Thymus (tissue), 11 donors: ENCODE results near the gene CDH10. TPM values are rescaled to one million over a fixed set of nuclear protein-coding genes. Genes with fewer than 3 reads are reported as not detected.

Experiments used
- DNase-seq, 9 donors: peaks; one replicate each; pipeline ENCODE4 v3.0.0-alpha.2; 2013; ENCODE audit warnings: low spot score in 9 of 9, low read depth in 6 of 9, missing footprints in 1 of 9
- H3K27ac ChIP-seq, 2 donors: one replicate each; pipeline ENCODE4 v1.5.1; 2013; ENCODE audit warnings: control low read depth in 1 of 2, low read depth in 1 of 2, low read length in 1 of 2, mild to moderate bottlenecking in 1 of 2, moderate library complexity in 1 of 2
- H3K27me3 ChIP-seq, 2 donors: one replicate each; pipeline ENCODE4 v1.5.1; 2013; ENCODE audit warnings: low read length in 1 of 2; ENCODE audit not compliant: control insufficient read depth in 2 of 2, insufficient read depth in 1 of 2
- H3K36me3 ChIP-seq, 2 donors: one replicate each; pipeline ENCODE4 v1.5.1; 2013; ENCODE audit warnings: low read length in 1 of 2, mild to moderate bottlenecking in 1 of 2, moderate library complexity in 1 of 2; ENCODE audit not compliant: control insufficient read depth in 2 of 2, insufficient read depth in 2 of 2
- H3K4me1 ChIP-seq, 2 donors: one replicate each; pipeline ENCODE4 v1.5.1; 2013; ENCODE audit warnings: low read length in 2 of 2; ENCODE audit not compliant: control insufficient read depth in 2 of 2, insufficient read depth in 2 of 2
- H3K4me3 ChIP-seq, 2 donors: one replicate each; pipeline ENCODE4 v1.5.1; 2013; ENCODE audit warnings: low read length in 2 of 2, control low read depth in 1 of 2, mild to moderate bottlenecking in 1 of 2
- H3K9me3 ChIP-seq, 2 donors: one replicate each; pipeline ENCODE4 v1.5.1; 2013; ENCODE audit warnings: low read length in 1 of 2, mild to moderate bottlenecking in 1 of 2; ENCODE audit not compliant: control insufficient read depth in 2 of 2, insufficient read depth in 1 of 2
- WGBS: extraction: QIAGEN DNeasy Blood & Tissue Kit; methylation state at CpG from one replicate; pipeline ENCODE4 v1.1.7; 2013; 5-methylcytosine and 5-hydroxymethylcytosine counted together
- polyA plus RNA-seq: library from polyadenylated mRNA; stranded (reverse); fragments of 200-250 nt; gene quantifications from one replicate; pipeline ENCODE4 v1.2.3, GENCODE V29; 2013
- total RNA-seq: library from RNA; stranded (reverse); fragments of 120-200 nt; gene quantifications from one replicate; pipeline ENCODE4 v1.2.4, GENCODE V29; 2013
- donor health status: healthy.

CDH10 gene
- total and polyA plus RNA-seq, 2 donors: 0.02 to 0.05 TPM

DNA sequence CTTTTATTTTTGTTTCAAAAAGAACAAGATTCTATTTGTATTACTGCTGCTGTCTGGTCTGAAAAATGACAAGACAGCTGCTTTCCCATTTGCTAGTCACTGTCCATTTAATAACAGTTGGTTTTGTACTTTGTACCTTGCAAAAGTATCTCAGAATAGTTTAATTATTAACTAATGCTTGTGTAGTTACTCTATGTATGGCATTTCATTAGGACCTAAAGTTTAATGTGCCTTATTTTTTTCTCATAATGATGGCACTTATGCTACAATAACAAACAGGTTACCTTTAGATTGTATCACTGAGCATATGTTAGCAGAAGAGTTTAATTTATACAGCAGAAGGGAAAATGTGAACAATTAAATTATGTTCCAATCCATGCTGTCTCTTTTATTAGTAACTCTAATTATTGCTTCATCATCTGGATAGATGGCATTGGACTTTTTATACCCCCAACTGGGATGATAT, 134.2 kb downstream of the CDH10 start:
- Histone ChIP-seq H3K9me3 (no peaks in the 10 kb centered on the region), H3K4me1 (no peaks in the 10 kb centered on the region), H3K27ac (no peak overlapping the region), H3K27me3 (no peaks in the 10 kb centered on the region), H3K4me3 (no peak overlapping the region), H3K36me3 (no peaks in the 10 kb centered on the region)
- no peak for DNase-seq

- Histone ChIP-seq H3K27ac (no peak overlapping the region), H3K4me3 (no peak overlapping the region), H3K9me3 (no peaks in the 10 kb centered on the region), H3K27me3 (no peaks in the 10 kb centered on the region), H3K36me3 (no peaks in the 10 kb centered on the region), H3K4me1 (no peaks in the 10 kb centered on the region)
- 84% methylated on average over 3 of the region's 3 CpGs for WGBS
- DNase-seq: no peak
Observed at GRCh38 chr5:24509943-24510342, 134.8 kb downstream of the CDH10 start.

DNA sequence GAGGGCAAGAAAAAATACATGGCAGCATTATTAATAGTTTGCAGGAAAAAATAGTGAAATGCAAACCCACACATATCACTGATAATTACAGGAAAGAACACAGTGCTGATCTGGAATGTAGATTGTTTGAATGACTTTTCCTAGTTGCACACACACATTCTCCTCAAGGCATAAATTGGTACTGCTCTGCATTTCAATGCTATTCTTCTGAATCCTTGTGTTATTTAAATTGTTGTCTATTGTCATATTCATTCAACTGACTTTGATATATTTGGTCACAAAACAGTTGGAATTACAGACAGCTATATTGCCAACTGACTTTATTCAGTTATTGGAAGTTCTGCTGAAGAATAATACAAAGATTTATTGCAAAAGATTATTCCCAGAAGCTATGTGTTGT, 139.5 kb downstream of the CDH10 start:
- no peak overlapping the region for H3K27ac ChIP-seq
- no peaks in the 10 kb centered on the region for H3K27me3 ChIP-seq
- no peak overlapping the region for H3K4me3 ChIP-seq
- no peaks in the 10 kb centered on the region for H3K9me3 ChIP-seq
- DNase-seq: no peak
- H3K36me3 ChIP-seq: no peaks in the 10 kb centered on the region
- no peaks in the 10 kb centered on the region for H3K4me1 ChIP-seq

GRCh38 chr5:24497591-24498157, 147.1 kb downstream of the CDH10 start:
- no peaks in the 10 kb centered on the region for H3K9me3 ChIP-seq
- DNase-seq: no peak

GRCh38 chr5:24497145-24497544, 147.6 kb downstream of the CDH10 start:
- Histone ChIP-seq H3K4me3 (no peak overlapping the region), H3K36me3 (no peaks in the 10 kb centered on the region), H3K4me1 (no peaks in the 10 kb centered on the region), H3K27ac (no peak overlapping the region), H3K9me3 (no peaks in the 10 kb centered on the region), H3K27me3 (no peaks in the 10 kb centered on the region)
- WGBS: 90% methylated on average over 3 of the region's 3 CpGs
- DNase-seq: no peak

More at GRCh38 chr5:24497591-24498157, 147.1 kb downstream of the CDH10 start:
- no peaks in the 10 kb centered on the region for H3K36me3 ChIP-seq
- no peak overlapping the region for H3K27ac ChIP-seq
- H3K27me3 ChIP-seq: no peaks in the 10 kb centered on the region
- no peaks in the 10 kb centered on the region for H3K4me1 ChIP-seq
- no peak overlapping the region for H3K4me3 ChIP-seq
- WGBS: 83% methylated on average over 5 of the region's 5 CpGs

DNA sequence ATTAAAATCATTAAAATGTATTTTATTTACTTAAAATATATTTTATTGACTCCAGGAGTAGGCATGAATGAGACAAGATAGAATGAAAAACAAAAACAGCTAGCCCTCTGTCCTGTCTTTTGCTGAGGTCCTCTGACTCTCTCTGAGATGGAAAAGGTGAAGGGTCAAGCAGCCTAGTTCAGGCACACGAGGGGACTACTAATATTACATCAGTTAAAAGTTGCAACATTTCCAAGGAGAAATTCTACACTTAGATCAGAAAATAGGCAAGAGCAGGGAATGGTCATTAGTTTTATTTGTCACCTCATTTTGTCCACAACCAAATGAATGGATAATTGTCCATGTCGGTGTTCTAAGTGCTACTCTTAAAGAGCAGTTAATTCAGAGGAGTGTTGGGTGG, 148.5 kb downstream of the CDH10 start:
- Histone ChIP-seq H3K4me3 (no peak overlapping the region), H3K36me3 (no peaks in the 10 kb centered on the region), H3K4me1 (no peaks in the 10 kb centered on the region), H3K27ac (no peak overlapping the region), H3K9me3 (no peaks in the 10 kb centered on the region), H3K27me3 (no peaks in the 10 kb centered on the region)
- no peak for DNase-seq
- 80% methylated on average over 2 of the region's 2 CpGs for WGBS

- DNase-seq: no peak
- 87% methylated on average over 3 of the region's 3 CpGs for WGBS
- no peaks in the 10 kb centered on the region for H3K4me1 ChIP-seq
- H3K27ac ChIP-seq: no peak overlapping the region
- no peak overlapping the region for H3K4me3 ChIP-seq
- H3K9me3 ChIP-seq: no peaks in the 10 kb centered on the region
- H3K27me3 ChIP-seq: no peaks in the 10 kb centered on the region
- no peaks in the 10 kb centered on the region for H3K36me3 ChIP-seq
Observed at GRCh38 chr5:24492229-24492628, 152.5 kb downstream of the CDH10 start.

DNA sequence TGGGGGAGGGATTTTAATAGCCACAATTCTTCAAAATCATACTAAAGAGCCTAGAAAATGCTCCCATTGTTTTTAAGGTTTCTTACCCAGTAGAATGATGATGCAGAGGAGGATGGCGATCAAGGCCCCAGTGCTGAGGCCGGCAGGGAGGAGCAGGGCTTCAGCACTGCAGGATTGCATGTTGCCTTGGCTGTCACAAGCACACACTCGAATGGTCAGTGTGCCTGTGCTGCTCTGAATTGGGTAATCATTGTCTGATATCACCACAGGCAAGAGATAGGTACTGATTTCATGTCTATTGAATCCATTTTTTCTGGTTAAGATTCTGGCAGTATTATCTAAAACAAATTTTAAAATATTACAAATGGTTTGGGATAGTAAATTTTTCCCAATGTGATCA, 153.3 kb downstream of the CDH10 start:
- no peaks in the 10 kb centered on the region for H3K27me3 ChIP-seq
- no peak overlapping the region for H3K4me3 ChIP-seq
- H3K27ac ChIP-seq: no peak overlapping the region
- H3K36me3 ChIP-seq: no peaks in the 10 kb centered on the region
- H3K4me1 ChIP-seq: no peaks in the 10 kb centered on the region
- no peak for DNase-seq
- H3K9me3 ChIP-seq: no peaks in the 10 kb centered on the region
- WGBS: 86% methylated on average over 3 of the region's 3 CpGs

DNA sequence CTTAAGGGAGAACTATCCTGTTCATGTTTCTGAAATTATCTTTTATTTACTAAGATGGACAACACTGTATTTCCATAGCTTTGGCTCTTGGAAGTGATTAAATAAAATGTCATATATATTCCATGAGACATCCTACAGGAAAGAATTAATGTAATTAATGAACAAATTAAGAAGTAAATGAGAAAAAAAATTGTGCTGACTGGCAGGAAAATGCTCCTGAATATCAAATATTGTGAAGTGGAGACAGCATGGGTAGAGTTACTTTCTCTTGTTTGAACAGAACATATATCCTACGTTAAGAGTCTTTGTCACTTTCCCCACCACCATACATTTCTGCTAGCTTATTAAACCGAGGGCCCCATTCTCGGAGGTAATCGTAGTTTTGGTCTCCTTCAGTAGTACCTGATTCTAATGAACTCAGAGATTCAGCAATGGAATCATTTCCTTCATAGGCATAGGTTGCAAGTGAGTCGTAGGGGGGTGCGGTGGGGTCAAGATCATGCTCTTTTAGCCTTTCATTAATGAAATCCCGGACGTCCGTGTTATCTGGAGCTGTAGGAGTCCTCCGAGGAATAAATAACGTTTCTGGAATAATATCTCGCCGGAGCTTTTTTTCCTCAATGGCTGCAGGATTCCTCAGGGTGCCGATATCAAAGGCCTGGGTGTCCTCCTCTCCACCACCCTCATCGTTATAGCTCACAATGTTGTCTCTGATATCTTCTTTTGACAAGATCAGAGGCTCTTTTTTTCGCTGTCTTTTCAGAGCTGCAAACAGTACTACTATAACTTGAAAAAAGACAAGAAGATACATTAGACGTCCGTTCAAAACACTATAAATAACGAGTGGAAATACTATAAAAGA, 157.2 kb downstream of the CDH10 start:
- DNase-seq: no peak
- WGBS: 93% methylated on average over 19 of the region's 19 CpGs
- H3K4me1 ChIP-seq: no peaks in the 10 kb centered on the region
- H3K27ac ChIP-seq: no peak overlapping the region
- H3K27me3 ChIP-seq: no peaks in the 10 kb centered on the region
- H3K4me3 ChIP-seq: no peak overlapping the region
- H3K36me3 ChIP-seq: no peaks in the 10 kb centered on the region
- no peaks in the 10 kb centered on the region for H3K9me3 ChIP-seq
